Neural progenitor cell (in vitro differentiated cells): Measurements from ENCODE around the gene POLDIP2. TPM values are rescaled to one million over a fixed set of nuclear protein-coding genes. Genes with fewer than 3 reads are reported as not detected.

ENCODE experiments used
- DNase-seq: peaks from one replicate; pipeline ENCODE4 v3.0.0-alpha.2; 2016; ENCODE audit warnings: low spot score
- H2AFZ ChIP-seq: fragments of 200-600 bp; sonication (generic); replicated peaks from 2 replicates; pipeline ENCODE4 v1.6.1; 2016; ENCODE audit warnings: antibody characterized with exemption
- H3F3A ChIP-seq: fragments of 200-600 bp; sonication (generic); 2 replicates; pipeline ENCODE4 v1.6.1; 2016; ENCODE audit warnings: antibody characterized with exemption, low read depth
- H3K27ac ChIP-seq: fragments of 200-600 bp; sonication (generic); 2 replicates; pipeline ENCODE4 v1.5.1; 2016; ENCODE audit warnings: mild to moderate bottlenecking
- H3K27me3 ChIP-seq: fragments of 200-600 bp; sonication (generic); 2 replicates; pipeline ENCODE4 v1.6.1; 2016; ENCODE audit warnings: mild to moderate bottlenecking, moderate library complexity
- H3K36me3 ChIP-seq: fragments of 200-600 bp; sonication (generic); 2 replicates; pipeline ENCODE4 v1.5.1; 2016
- H3K4me1 ChIP-seq: fragments of 200-600 bp; sonication (generic); 2 replicates; pipeline ENCODE4 v1.6.1; 2016; ENCODE audit warnings: mixed run types
- H3K4me2 ChIP-seq: fragments of 200-600 bp; sonication (generic); 2 replicates; pipeline ENCODE4 v1.6.1; 2016
- H3K4me3 ChIP-seq: fragments of 200-600 bp; sonication (generic); 2 replicates; pipeline ENCODE4 v1.5.1; 2016
- H3K79me2 ChIP-seq: fragments of 200-600 bp; sonication (generic); 2 replicates; pipeline ENCODE4 v1.6.1; 2016; ENCODE audit warnings: low read depth
- H3K9ac ChIP-seq: fragments of 200-600 bp; sonication (generic); 2 replicates; pipeline ENCODE4 v1.6.1; 2016
- H3K9me3 ChIP-seq: fragments of 200-600 bp; sonication (generic); 2 replicates; pipeline ENCODE4 v1.5.1; 2016; ENCODE audit warnings: low read depth
- H4K20me1 ChIP-seq: fragments of 200-600 bp; sonication (generic); 2 replicates; pipeline ENCODE4 v1.6.1; 2016; ENCODE audit warnings: low read depth
- H3K27ac Mint-ChIP-seq: 3 replicates; pipeline ENCODE4 v1.8.0; 2021; ENCODE audit warnings: mixed read lengths
- H3K27me3 Mint-ChIP-seq: 2 replicates; pipeline ENCODE4 v1.8.0; 2022; ENCODE audit warnings: low read depth, mild to moderate bottlenecking, inconsistent platforms, moderate library complexity, mixed read lengths; ENCODE audit not compliant: insufficient read depth
- H3K36me3 Mint-ChIP-seq: 3 replicates; pipeline ENCODE4 v1.8.0; 2021; ENCODE audit warnings: mixed read lengths
- H3K4me1 Mint-ChIP-seq: 3 replicates; pipeline ENCODE4 v1.8.0; 2021; ENCODE audit warnings: mixed read lengths
- H3K4me3 Mint-ChIP-seq: 3 replicates; pipeline ENCODE4 v1.8.0; 2021; ENCODE audit warnings: mild to moderate bottlenecking, moderate library complexity, mixed read lengths
- H3K9me3 Mint-ChIP-seq: 3 replicates; pipeline ENCODE4 v1.8.0; 2020; ENCODE audit warnings: mixed read lengths
- CTCF ChIP-seq: fragments of 200-600 bp; sonication (generic); IDR thresholded peaks from 2 replicates; pipeline ENCODE4 v1.5.1; 2017; ENCODE audit warnings: antibody characterized with exemption, mild to moderate bottlenecking
- EZH2 ChIP-seq: fragments of 200-600 bp; sonication (generic); IDR thresholded peaks from 2 replicates; pipeline ENCODE4 v1.6.1; 2017; ENCODE audit warnings: antibody characterized with exemption, mild to moderate bottlenecking, moderate library complexity
- EZH2phosphoT487 ChIP-seq: fragments of 200-600 bp; sonication (generic); IDR thresholded peaks from 2 replicates; pipeline ENCODE4 v1.6.1; 2017; ENCODE audit warnings: antibody characterized with exemption
- total RNA-seq: library from RNA; depleted of rRNA; stranded (reverse); fragments of >200 nt; gene quantifications from 2 replicates; pipeline ENCODE4 v1.2.3, GENCODE V29; 2015; ENCODE audit warnings: low replicate concordance

The POLDIP2 gene
- total RNA-seq, 1 donor from 2014 or later: 44.6 TPM

- no peak overlapping the region for H3K27ac Mint-ChIP-seq
- peaks cover 29% of the 10 kb centered on the region for H3K4me1 Mint-ChIP-seq
- no peak overlapping the region for H3K4me3 Mint-ChIP-seq
- Histone ChIP-seq H3K4me2 (no peak overlapping the region), H2AFZ (no peak overlapping the region), H3K9me3 (no peaks in the 10 kb centered on the region), H3K27ac (no peak overlapping the region), H3K36me3 (no peaks in the 10 kb centered on the region), H3K4me1 (peaks cover 19% of the 10 kb centered on the region), H3K27me3 (no peaks in the 10 kb centered on the region), H3K4me3 (no peak overlapping the region), H4K20me1 (peaks cover 11% of the 10 kb centered on the region), H3F3A (peaks cover 4% of the 10 kb centered on the region), H3K79me2 (peaks cover 23% of the 10 kb centered on the region), H3K9ac (no peak overlapping the region)
- TF ChIP-seq EZH2phosphoT487 (no peak), EZH2 (no peak), CTCF (no peak)
- no peaks in the 10 kb centered on the region for H3K27me3 Mint-ChIP-seq
- no peak for DNase-seq
- H3K36me3 Mint-ChIP-seq: peaks cover 7% of the 10 kb centered on the region
- H3K9me3 Mint-ChIP-seq: no peaks in the 10 kb centered on the region
Measured at GRCh38 chr17:28315846-28316705, 41.3 kb downstream of the POLDIP2 start.

- H3K4me1 ChIP-seq: peaks cover 7% of the 10 kb centered on the region
- no peak overlapping the region for H3K27ac Mint-ChIP-seq
- no peak for DNase-seq
- H3K4me3 Mint-ChIP-seq: no peak overlapping the region
- H3K4me3 ChIP-seq: no peak overlapping the region
- no peaks in the 10 kb centered on the region for H3K27me3 Mint-ChIP-seq
- no peaks in the 10 kb centered on the region for H3K36me3 Mint-ChIP-seq
- H3K79me2 ChIP-seq: peaks cover under 1% of the 10 kb centered on the region
- H3K36me3 ChIP-seq: no peaks in the 10 kb centered on the region
- peaks cover 4% of the 10 kb centered on the region for H3F3A ChIP-seq
- no peak overlapping the region for H3K4me2 ChIP-seq
- H3K4me1 Mint-ChIP-seq: peaks cover 17% of the 10 kb centered on the region
- no peak overlapping the region for H3K27ac ChIP-seq
- H4K20me1 ChIP-seq: no peaks in the 10 kb centered on the region
- no peaks in the 10 kb centered on the region for H3K27me3 ChIP-seq
- no peaks in the 10 kb centered on the region for H3K9me3 ChIP-seq
- no peaks in the 10 kb centered on the region for H3K9me3 Mint-ChIP-seq
- H3K9ac ChIP-seq: no peak overlapping the region
- no peak overlapping the region for H2AFZ ChIP-seq
- TF ChIP-seq EZH2phosphoT487 (no peak), CTCF (no peak), EZH2 (no peak)
Measured at GRCh38 chr17:28313841-28314240, 43.5 kb downstream of the POLDIP2 start.

- no peak for DNase-seq
- Histone ChIP-seq H3K79me2 (no peaks in the 10 kb centered on the region), H3F3A (no peaks in the 10 kb centered on the region), H3K4me3 (no peak overlapping the region), H4K20me1 (no peaks in the 10 kb centered on the region), H3K27ac (no peak overlapping the region), H3K4me2 (no peak overlapping the region), H3K9me3 (no peaks in the 10 kb centered on the region), H3K36me3 (no peaks in the 10 kb centered on the region), H3K4me1 (no peaks in the 10 kb centered on the region), H3K9ac (no peak overlapping the region), H2AFZ (no peak overlapping the region), H3K27me3 (no peaks in the 10 kb centered on the region)
- Mint-ChIP-seq H3K27ac (no peak overlapping the region), H3K4me1 (no peaks in the 10 kb centered on the region), H3K27me3 (no peaks in the 10 kb centered on the region), H3K36me3 (no peaks in the 10 kb centered on the region), H3K4me3 (no peak overlapping the region), H3K9me3 (no peaks in the 10 kb centered on the region)
- no peak for TF ChIP-seq EZH2phosphoT487
- TF ChIP-seq CTCF: no peak
- TF ChIP-seq EZH2: no peak
Measured at GRCh38 chr17:28306954-28307401, 50.3 kb downstream of the POLDIP2 start.
